Kidney epithelial cell (primary cell): ENCODE data around the gene UMAD1. TPM values are rescaled to one million over a fixed set of nuclear protein-coding genes. Genes with fewer than 3 reads are reported as not detected.

ENCODE experiments used
- DNase-seq: peaks from one replicate; pipeline ENCODE4 v3.0.0-alpha.2; 2010; ENCODE audit warnings: low read depth
- H3K27me3 ChIP-seq: 2 replicates; pipeline ENCODE4 v1.6.0; 2011; ENCODE audit warnings: low read length; ENCODE audit not compliant: control insufficient read depth, insufficient read depth
- H3K36me3 ChIP-seq: 2 replicates; pipeline ENCODE4 v1.5.1; 2011; ENCODE audit warnings: low read length; ENCODE audit not compliant: control insufficient read depth, insufficient read depth
- H3K4me3 ChIP-seq: 2 replicates; pipeline ENCODE4 v1.5.1; 2011; ENCODE audit warnings: low read depth, mild to moderate bottlenecking, control low read depth, low read length
- CTCF ChIP-seq: IDR thresholded peaks from 2 replicates; pipeline ENCODE4 v1.5.1; 2011; ENCODE audit warnings: mild to moderate bottlenecking, moderate library complexity, low read length, control low read depth, inconsistent platforms; ENCODE audit not compliant: insufficient read depth, poor library complexity, severe bottlenecking
- total RNA-seq: library from RNA; depleted of rRNA; stranded (reverse); fragments of >200 nt; gene quantifications from 2 replicates; pipeline ENCODE4 v1.2.3, GENCODE V29; 2015

Gene UMAD1
- total RNA-seq, 1 donor from 2014 or later = 10.7 TPM

- H3K36me3 ChIP-seq = no peaks in the 10 kb centered on the region
- H3K4me3 ChIP-seq = no peak overlapping the region
- H3K27me3 ChIP-seq = no peaks in the 10 kb centered on the region
- TF ChIP-seq CTCF = no peak
- no peak for DNase-seq
Observed at GRCh38 chr7:7918736-7919448, 278.3 kb downstream of the UMAD1 start.

- H3K36me3 ChIP-seq = no peaks in the 10 kb centered on the region
- DNase-seq = no peak
- H3K27me3 ChIP-seq = no peaks in the 10 kb centered on the region
- TF ChIP-seq CTCF = no peak
- no peak overlapping the region for H3K4me3 ChIP-seq
Observed at GRCh38 chr7:7919449-7919945, 278.9 kb downstream of the UMAD1 start.

GRCh38 chr7:7920056-7920455, 279.5 kb downstream of the UMAD1 start:
- Histone ChIP-seq H3K4me3 (no peak overlapping the region), H3K36me3 (no peaks in the 10 kb centered on the region), H3K27me3 (no peaks in the 10 kb centered on the region)
- TF ChIP-seq CTCF = no peak
- no peak for DNase-seq

DNA sequence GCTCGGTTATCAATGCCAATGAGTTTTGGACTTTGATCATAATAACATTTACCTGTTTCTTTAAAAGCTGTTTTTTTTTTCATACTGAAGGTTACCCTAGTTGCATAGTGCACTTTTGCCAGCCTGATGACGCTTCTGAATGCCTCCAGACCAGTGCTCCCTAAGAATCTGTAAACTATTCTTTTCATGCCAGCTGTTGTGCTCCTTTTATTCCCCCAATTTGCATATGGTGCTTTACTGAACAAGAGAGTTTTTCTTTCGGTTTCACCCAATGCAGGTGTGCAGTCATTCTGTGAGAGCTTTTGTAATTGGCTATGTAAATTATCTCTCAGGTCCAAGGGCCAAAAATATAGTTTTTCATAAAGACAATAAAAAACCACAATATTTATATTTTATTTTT, 279.9 kb downstream of the UMAD1 start:
- DNase-seq = no peak
- H3K27me3 ChIP-seq = no peaks in the 10 kb centered on the region
- TF ChIP-seq CTCF = no peak
- no peaks in the 10 kb centered on the region for H3K36me3 ChIP-seq
- H3K4me3 ChIP-seq = no peak overlapping the region

GRCh38 chr7:7921830-7922229, 281.3 kb downstream of the UMAD1 start:
- no peak for DNase-seq
- no peaks in the 10 kb centered on the region for H3K36me3 ChIP-seq
- H3K4me3 ChIP-seq = no peak overlapping the region
- no peak for TF ChIP-seq CTCF
- H3K27me3 ChIP-seq = no peaks in the 10 kb centered on the region
